ENCODE measurements around the gene OTOGL.
"Not testable (repeated sequence)": the region's sequence is repeated elsewhere in the genome, so short reads cannot be mapped to it uniquely, and the experiment has no call there.

The OTOGL gene

GRCh38 chr12:80227904-80228303 is 128.6 kb downstream of the OTOGL start:
- DNase-seq = not testable (repeated sequence)

DNA sequence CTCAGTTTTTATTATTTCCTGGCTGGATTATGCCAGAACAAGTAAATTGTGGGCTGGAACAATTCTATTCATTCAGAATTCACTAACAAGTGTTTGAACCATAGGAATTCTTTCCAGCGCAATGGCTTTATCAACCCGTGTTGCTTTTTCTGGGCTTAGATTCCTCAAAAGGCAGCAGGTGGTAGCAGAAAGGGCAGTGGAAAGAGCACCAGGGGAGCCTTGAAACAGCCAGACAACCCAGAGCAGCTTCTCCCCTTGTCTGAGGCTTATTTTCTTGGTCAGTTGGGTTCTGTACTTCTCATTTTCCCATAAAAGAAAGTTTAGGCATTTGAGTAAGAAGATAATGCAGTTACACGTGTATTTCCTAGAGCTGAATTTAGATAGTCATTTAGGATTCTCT is 130.7 kb downstream of the OTOGL start:
- no peak for DNase-seq

- no peak for DNase-seq
Observed at GRCh38 chr12:80232837-80233236, 133.5 kb downstream of the OTOGL start.

DNA sequence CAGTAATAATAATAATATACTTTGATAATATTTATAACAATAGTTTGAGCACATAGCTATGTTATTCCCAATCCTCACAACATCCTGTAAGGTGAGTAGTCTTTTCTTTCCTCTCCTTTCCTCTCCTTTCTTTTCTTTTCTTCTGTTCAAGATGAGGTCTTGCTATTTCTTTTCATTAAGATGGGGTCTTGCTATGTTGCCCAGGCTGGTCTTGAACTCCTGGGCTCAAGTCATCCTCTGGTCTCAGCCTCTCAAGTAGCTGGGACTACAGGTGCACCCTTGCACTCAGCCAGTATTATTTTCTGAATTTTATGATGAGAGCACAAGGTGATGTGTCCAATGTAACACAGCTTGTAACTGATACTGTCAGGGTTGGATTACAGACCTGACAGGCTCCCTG is 134.6 kb downstream of the OTOGL start:
- no peak for DNase-seq

- DNase-seq = no peak
Observed at GRCh38 chr12:80234667-80235066, 135.3 kb downstream of the OTOGL start.

GRCh38 chr12:80235944-80236343 is 136.6 kb downstream of the OTOGL start:
- no peak for DNase-seq

GRCh38 chr12:80239867-80240266 is 140.5 kb downstream of the OTOGL start:
- no peak for DNase-seq

- no peak for DNase-seq
Observed at GRCh38 chr12:80241576-80242273, 142.4 kb downstream of the OTOGL start.

- no peak for DNase-seq
Observed at GRCh38 chr12:80242321-80242720, 143.0 kb downstream of the OTOGL start.

DNA sequence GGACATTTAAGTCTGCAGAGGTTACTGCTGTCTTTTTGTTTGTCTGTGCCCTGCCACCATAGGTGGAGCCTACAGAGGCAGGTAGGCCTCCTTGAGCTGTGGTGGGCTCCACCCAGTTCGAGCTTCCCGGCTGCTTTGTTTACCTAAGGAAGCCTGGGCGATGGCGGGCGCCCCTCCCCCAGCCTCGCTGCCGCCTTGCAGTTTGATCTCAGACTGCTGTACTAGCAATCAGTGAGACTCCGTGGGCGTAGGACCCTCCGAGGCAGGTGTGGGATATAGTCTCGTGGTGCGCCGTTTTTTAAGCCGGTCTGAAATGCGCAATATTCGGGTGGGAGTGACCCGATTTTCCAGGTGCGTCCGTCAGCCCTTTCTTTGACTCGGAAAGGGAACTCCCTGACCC is 150.2 kb downstream of the OTOGL start:
- not testable (repeated sequence) for DNase-seq

DNA sequence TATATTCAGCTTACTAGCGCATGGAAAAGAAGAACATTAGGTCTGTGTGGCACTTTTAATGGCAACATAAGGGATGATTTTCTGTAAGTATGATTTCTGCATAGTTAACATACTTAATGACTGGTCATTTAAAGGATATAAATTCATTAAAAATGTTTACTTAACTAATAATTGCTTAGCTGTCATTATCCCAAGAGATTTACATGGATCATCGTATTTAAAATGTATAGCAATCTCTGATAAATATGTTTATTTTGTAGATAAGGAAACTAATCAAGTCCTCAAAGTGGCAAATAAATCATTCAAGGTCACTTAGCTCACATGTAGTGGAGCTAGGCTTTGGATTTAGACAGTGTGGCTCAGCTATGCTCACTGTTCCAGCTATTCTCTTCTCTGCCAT is 158.6 kb downstream of the OTOGL start:
- DNase-seq = no peak

GRCh38 chr12:80260269-80260668 is 160.9 kb downstream of the OTOGL start:
- no peak for DNase-seq

GRCh38 chr12:80261403-80261802 is 162.1 kb downstream of the OTOGL start:
- no peak for DNase-seq

GRCh38 chr12:80262346-80262745 is 163.0 kb downstream of the OTOGL start:
- DNase-seq = no peak

- DNase-seq = no peak
Observed at GRCh38 chr12:80262771-80263170, 163.4 kb downstream of the OTOGL start.

GRCh38 chr12:80264386-80264785 is 165.0 kb downstream of the OTOGL start:
- DNase-seq = no peak

- DNase-seq = no peak
Observed at GRCh38 chr12:80264891-80265290, 165.6 kb downstream of the OTOGL start.

DNA sequence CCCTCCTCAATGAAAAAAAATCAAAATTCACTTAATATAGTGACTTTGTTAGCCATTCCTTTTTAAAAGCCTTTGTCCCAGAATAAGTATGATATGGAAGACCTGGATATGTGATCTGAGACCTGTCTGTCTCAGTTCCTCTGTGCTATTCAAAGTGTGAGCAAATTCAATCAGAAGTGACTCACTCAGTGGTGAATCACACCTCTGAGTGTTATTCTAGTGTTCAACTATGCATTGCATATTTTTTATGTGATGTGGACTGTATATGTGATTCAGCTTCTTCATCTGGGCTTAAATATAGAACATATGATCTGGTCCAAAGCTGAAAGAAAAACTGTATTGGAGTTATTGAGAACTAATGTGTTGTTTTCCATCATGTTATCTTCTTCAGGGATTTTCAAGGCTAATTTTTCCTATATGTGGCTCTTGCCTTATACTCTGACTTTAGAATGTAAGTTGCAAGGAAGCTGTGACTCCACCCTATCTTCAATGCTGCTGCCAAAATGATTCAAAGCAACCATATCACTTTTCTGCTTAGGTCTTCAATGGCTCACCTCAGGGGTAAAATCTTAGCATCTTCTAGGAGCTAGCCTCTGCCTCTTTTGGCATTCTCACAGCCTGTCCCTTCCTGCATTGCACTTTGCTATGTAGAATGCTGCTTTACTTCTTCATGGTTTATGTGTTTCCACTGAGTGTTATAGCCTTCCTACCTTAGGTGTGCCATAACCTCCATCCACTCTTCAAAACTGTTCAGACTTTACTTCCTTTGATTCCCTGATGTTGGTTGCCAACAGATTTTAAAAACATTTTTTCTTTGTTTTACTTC is 169.8 kb downstream of the OTOGL start:
- DNase-seq = no peak

- DNase-seq = peak; percentile 4
Observed at GRCh38 chr12:80269803-80270552, 170.6 kb downstream of the OTOGL start.

DNA sequence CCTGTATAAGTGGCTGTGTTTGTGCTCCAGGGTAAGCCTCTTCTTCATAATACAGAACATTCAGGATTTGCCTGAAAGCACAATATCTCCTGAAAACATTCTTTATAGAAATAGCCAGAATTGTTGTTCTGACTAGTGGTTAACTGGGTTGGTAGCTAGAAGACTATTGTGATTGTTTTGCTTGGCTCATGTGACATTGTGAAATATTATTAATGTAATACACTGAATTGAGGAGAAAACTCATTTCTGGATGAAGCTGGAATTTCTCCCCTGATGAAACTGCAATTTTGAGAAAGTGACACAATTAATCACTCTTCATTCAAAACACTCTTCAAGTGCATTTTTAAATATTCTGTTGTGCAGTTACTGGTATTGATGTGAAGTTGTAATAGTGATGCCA is 172.4 kb downstream of the OTOGL start:
- no peak for DNase-seq

DNA sequence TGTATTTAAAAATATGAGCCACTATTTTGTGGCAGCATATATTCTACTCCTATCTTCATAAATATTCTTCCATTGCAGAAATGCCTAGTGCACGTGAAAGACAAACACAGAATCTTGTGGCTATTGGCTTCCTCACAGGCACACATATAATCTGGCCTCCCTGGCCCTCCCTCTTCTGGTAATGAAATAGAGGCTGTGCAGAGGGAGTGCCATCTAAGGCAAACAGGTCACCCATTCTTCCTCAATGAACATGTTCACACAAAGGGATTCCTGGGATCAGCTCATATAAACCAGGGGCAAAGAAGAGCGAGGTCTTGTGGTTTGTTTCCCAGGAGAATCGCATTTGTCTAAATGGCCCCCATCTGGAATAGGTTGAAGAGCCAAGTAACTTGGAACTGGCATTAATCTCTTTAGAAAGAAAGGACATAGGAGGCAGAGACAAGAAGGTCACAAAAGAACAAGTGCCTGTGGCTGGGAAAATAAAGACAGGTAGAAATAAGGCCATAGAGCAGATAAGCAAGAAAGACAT is 173.1 kb downstream of the OTOGL start:
- no peak for DNase-seq

- DNase-seq = no peak
Observed at GRCh38 chr12:80273144-80273543, 173.8 kb downstream of the OTOGL start.

DNA sequence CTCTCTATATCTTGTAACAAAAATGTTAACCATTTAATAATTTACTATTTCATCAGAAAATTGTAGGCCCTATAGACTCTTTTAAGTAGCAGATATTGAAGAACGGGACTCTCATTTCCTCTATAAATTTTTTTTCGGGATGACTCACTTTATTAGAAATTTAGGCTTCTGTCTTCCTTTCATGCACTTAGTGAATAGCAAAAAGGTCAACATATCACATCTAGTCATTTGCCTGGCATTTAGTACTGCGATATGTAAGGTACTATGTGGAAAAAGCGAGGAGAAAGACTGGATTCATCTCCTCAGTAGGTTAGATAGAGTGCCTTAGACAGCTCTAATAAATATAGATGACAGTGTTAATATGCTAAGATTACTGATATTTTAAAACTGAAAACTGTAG is 178.4 kb downstream of the OTOGL start:
- DNase-seq = no peak

Data from KG1 (cell line).